Measurements from ENCODE around the gene ACO2.

ACO2 gene

GRCh38 chr22:41573677-41574076 lies 104.8 kb downstream of the ACO2 start:
- no peak for DNase-seq

- no peak for DNase-seq
Observed at GRCh38 chr22:41574847-41575381, 106.0 kb downstream of the ACO2 start.

- DNase-seq: no peak
Observed at GRCh38 chr22:41575533-41575932, 106.6 kb downstream of the ACO2 start.

- DNase-seq: peak; percentile 44
Observed at GRCh38 chr22:41576877-41577276, 108.0 kb downstream of the ACO2 start.

GRCh38 chr22:41578114-41578513 lies 109.2 kb downstream of the ACO2 start:
- DNase-seq: no peak
